Superior temporal gyrus (tissue), 1 donor: ENCODE results near the gene GPD1L.

Source experiments
- DNase-seq: peaks from one replicate; pipeline ENCODE4 v3.0.0-alpha.2; 2016; ENCODE audit errors: extremely low spot score

GPD1L gene

GRCh38 chr3:32136703-32137102 lies 30.3 kb downstream of the GPD1L start:
- DNase-seq = no peak

- no peak for DNase-seq
These were observed 31.4 kb downstream of the GPD1L start for GRCh38 chr3:32137870-32138269.

GRCh38 chr3:32138545-32139104 lies 32.2 kb downstream of the GPD1L start:
- no peak for DNase-seq

- no peak for DNase-seq
These were observed 34.5 kb downstream of the GPD1L start for GRCh38 chr3:32140943-32141342.

- peak; percentile 93 for DNase-seq
These were observed 37.7 kb downstream of the GPD1L start for GRCh38 chr3:32143849-32144757.

GRCh38 chr3:32146746-32147211 lies 40.4 kb downstream of the GPD1L start:
- DNase-seq = peak; percentile 70

GRCh38 chr3:32147509-32147908 lies 41.1 kb downstream of the GPD1L start:
- DNase-seq = no peak

- DNase-seq = no peak
These were observed 41.5 kb downstream of the GPD1L start for GRCh38 chr3:32147933-32148332.

GRCh38 chr3:32148351-32148750 lies 41.9 kb downstream of the GPD1L start:
- no peak for DNase-seq

GRCh38 chr3:32153414-32154204 lies 47.2 kb downstream of the GPD1L start:
- no peak for DNase-seq

- no peak for DNase-seq
These were observed 47.8 kb downstream of the GPD1L start for GRCh38 chr3:32154205-32154579.

GRCh38 chr3:32155117-32155516 lies 48.7 kb downstream of the GPD1L start:
- no peak for DNase-seq

GRCh38 chr3:32157600-32158264 lies 51.3 kb downstream of the GPD1L start:
- no peak for DNase-seq

GRCh38 chr3:32160706-32161214 lies 54.3 kb downstream of the GPD1L start:
- no peak for DNase-seq

GRCh38 chr3:32165442-32165841 lies 59.0 kb downstream of the GPD1L start:
- DNase-seq = no peak

GRCh38 chr3:32166654-32167053 lies 60.2 kb downstream of the GPD1L start:
- DNase-seq = no peak

- no peak for DNase-seq
These were observed 66.0 kb downstream of the GPD1L start for GRCh38 chr3:32172420-32172819.

GRCh38 chr3:32175607-32176197 lies 69.3 kb downstream of the GPD1L start:
- DNase-seq = peak; percentile 64

GRCh38 chr3:32176989-32177701 lies 70.7 kb downstream of the GPD1L start:
- no peak for DNase-seq

- DNase-seq = peak; percentile 62
These were observed 71.3 kb downstream of the GPD1L start for GRCh38 chr3:32177702-32178198.
